Activated T-cell treated with anti-CD3 and anti-CD28 coated beads, Interleukin-2, amount 50 U/mL, for 48 hours (primary cell): ENCODE data around the gene INSR.
A peak's percentile ranks its signal among the peaks of the same experiment; 100 is the strongest.

ENCODE experiments used
- DNase-seq, 2 experiments: peaks; one replicate each; pipeline ENCODE4 v3.0.0-alpha.2; 2020

Gene INSR

GRCh38 chr19:7132054-7132453 lies 162.2 kb downstream of the INSR start:
- no peak for DNase-seq

- no peak for DNase-seq
Measured at GRCh38 chr19:7130043-7130442, 164.2 kb downstream of the INSR start.

- DNase-seq, result no peak
Measured at GRCh38 chr19:7126132-7126531, 168.1 kb downstream of the INSR start.

- DNase-seq, result no peak
Measured at GRCh38 chr19:7125221-7125620, 169.0 kb downstream of the INSR start.

- no peak for DNase-seq
Measured at GRCh38 chr19:7124782-7125181, 169.4 kb downstream of the INSR start.

- DNase-seq, result no peak
Measured at GRCh38 chr19:7122701-7123100, 171.5 kb downstream of the INSR start.

- DNase-seq, result no peak
Measured at GRCh38 chr19:7120499-7120898, 173.7 kb downstream of the INSR start.

GRCh38 chr19:7119582-7119981 lies 174.6 kb downstream of the INSR start:
- no peak for DNase-seq

GRCh38 chr19:7117248-7117647 lies 177.0 kb downstream of the INSR start:
- no peak for DNase-seq

- no peak for DNase-seq
Measured at GRCh38 chr19:7115721-7116120, 178.5 kb downstream of the INSR start.

- no peak for DNase-seq
Measured at GRCh38 chr19:7113233-7113632, 181.0 kb downstream of the INSR start.

- DNase-seq, result no peak
Measured at GRCh38 chr19:7112675-7113074, 181.5 kb downstream of the INSR start.

GRCh38 chr19:7109678-7110289 lies 184.4 kb downstream of the INSR start:
- no peak for DNase-seq

- no peak for DNase-seq
Measured at GRCh38 chr19:7106711-7107657, 187.2 kb downstream of the INSR start.

- no peak for DNase-seq
Measured at GRCh38 chr19:7104747-7105447, 189.3 kb downstream of the INSR start.

GRCh38 chr19:7101498-7102253 lies 192.5 kb downstream of the INSR start:
- DNase-seq, result no peak

GRCh38 chr19:7099597-7099921 lies 194.7 kb downstream of the INSR start:
- no peak for DNase-seq

GRCh38 chr19:7098701-7099596 lies 195.3 kb downstream of the INSR start:
- DNase-seq, result peak; percentile 91 to 95

GRCh38 chr19:7098096-7098495 lies 196.1 kb downstream of the INSR start:
- DNase-seq, result no peak

GRCh38 chr19:7088999-7089398 lies 205.2 kb downstream of the INSR start:
- no peak for DNase-seq

- DNase-seq, result peak; percentile 26 to 34
Measured at GRCh38 chr19:7083076-7083956, 210.9 kb downstream of the INSR start.
